Body of pancreas (tissue), 4 donors: ENCODE data around the gene NISCH. TPM values are rescaled to one million over a fixed set of nuclear protein-coding genes. Genes with fewer than 3 reads are reported as not detected.

Experiments used
- ATAC-seq: fragments of 150-250 bp; one replicate; pipeline ENCODE4 v1.9.1; 2016
- DNase-seq, 4 donors: peaks; one replicate each; pipeline ENCODE4 v3.0.0-alpha.2; 2019
- H3K27ac ChIP-seq, 4 donors: fragments of 200-600 bp; sonication (generic); 1 replicate in 3 of 4; 2 replicates in 1 of 4; pipeline versions ENCODE4 v1.5.1 to v1.6.1; 2016 to 2019; ENCODE audit warnings: mild to moderate bottlenecking in 1 of 4, mixed read lengths in 1 of 4, moderate library complexity in 1 of 4
- H3K27me3 ChIP-seq, 2 donors: fragments of 200-600 bp; sonication (generic); one replicate each; pipeline ENCODE4 v1.6.0; 2016; ENCODE audit warnings: mild to moderate bottlenecking in 1 of 2
- H3K36me3 ChIP-seq, 2 donors: fragments of 200-600 bp; sonication (generic); replicated peaks in 1 of 2; 2 replicates each; pipeline ENCODE4 v1.5.1; 2016; ENCODE audit warnings: low read depth in 2 of 2; ENCODE audit not compliant: insufficient read depth in 1 of 2
- H3K4me1 ChIP-seq: fragments of 200-600 bp; sonication (generic); one replicate; pipeline ENCODE4 v1.6.0; 2016
- H3K4me3 ChIP-seq, 2 donors: fragments of 200-600 bp; sonication (generic); 1 replicate in 1 of 2; 2 replicates in 1 of 2; pipeline ENCODE4 v1.5.1; 2016 to 2019
- H3K9me3 ChIP-seq, 3 donors: fragments of 200-600 bp; sonication (generic); 1 replicate in 2 of 3; 2 replicates in 1 of 3; pipeline ENCODE4 v1.5.1; 2016
- CTCF ChIP-seq, 7 experiments: fragments of 450-650 bp in 4 of 7; fragments of 200-600 bp in 3 of 7; sonication (generic) in 3 of 7; IDR thresholded peaks; one replicate each; pipeline ENCODE4 v1.5.1; 2016 to 2019; ENCODE audit warnings: antibody characterized with exemption in 7 of 7
- POLR2A ChIP-seq, 3 donors: fragments of 450-650 bp; IDR thresholded peaks; one replicate each; pipeline ENCODE4 v1.6.1; 2016; ENCODE audit warnings: antibody characterized with exemption in 3 of 3, mild to moderate bottlenecking in 2 of 3
- WGBS, 2 donors: methylation state at CpG; one replicate each; pipeline ENCODE4 v1.1.5; 2017; 5-methylcytosine and 5-hydroxymethylcytosine counted together
- intact Hi-C: fragments of 100-400 bp; cut with DNase I; formaldehyde crosslinking; loops from one replicate; pipeline ENCODE4 v1.15.1; 2023
- total RNA-seq, 2 donors: library from RNA; depleted of rRNA; stranded (reverse); fragments of >200 nt; gene quantifications; one replicate each; pipeline ENCODE4 v1.1.0, GENCODE V29; 2016

NISCH gene
- total RNA-seq, 2 donors from 2014 or later = 58.9 to 115 TPM

GRCh38 chr3:52530918-52531826 is 75.8 kb downstream of the NISCH start:
- Histone ChIP-seq H3K9me3 (no peaks in the 10 kb centered on the region), H3K4me1 (peaks cover 25% of the 10 kb centered on the region), H3K4me3 (no peak overlapping the region), H3K36me3 (no peaks in the 10 kb centered on the region), H3K27ac (no peak overlapping the region), H3K27me3 (no peaks in the 10 kb centered on the region)
- WGBS, 2 donors = 77 to 82% methylated on average over 3 to 10 of the region's 10 CpGs
- intact Hi-C loops = loop anchor here (10.0 kb wide), 1 partner anchor 76 kb away; the partner anchor contains the start of genes NISCH and TNNC1
- DNase-seq = no peak
- TF ChIP-seq CTCF (IDR thresholded peaks at IDR 0.05) = no peak
- ATAC-seq = no peak

GRCh38 chr3:52531860-52532516 is 76.6 kb downstream of the NISCH start:
- H3K9me3 ChIP-seq = no peaks in the 10 kb centered on the region
- intact Hi-C loops = loop anchor here (10.0 kb wide), 1 partner anchor 77 kb away; the partner anchor contains the start of genes NISCH and TNNC1
- no peak overlapping the region for H3K4me3 ChIP-seq
- DNase-seq (no peak), ATAC-seq (no peak)
- no peak overlapping the region for H3K27ac ChIP-seq
- WGBS, 2 donors = 91 to 94% methylated on average over 7 to 14 of the region's 14 CpGs
- no peaks in the 10 kb centered on the region for H3K36me3 ChIP-seq
- H3K4me1 ChIP-seq = peaks cover 23% of the 10 kb centered on the region
- TF ChIP-seq POLR2A (IDR thresholded peaks at IDR 0.05) (no peak), CTCF (IDR thresholded peaks at IDR 0.05) (no peak)
- H3K27me3 ChIP-seq = no peaks in the 10 kb centered on the region

- intact Hi-C loops = loop anchor here (10.0 kb wide), 1 partner anchor 78 kb away; the partner anchor contains the start of genes NISCH and TNNC1
Measured at GRCh38 chr3:52532517-52532837, 77.1 kb downstream of the NISCH start.

GRCh38 chr3:52532838-52533622 is 77.6 kb downstream of the NISCH start:
- Histone ChIP-seq H3K4me3 (peak overlapping the region in 1 of 2 donors; percentile 24), H3K27ac (no peak overlapping the region), H3K36me3 (no peaks in the 10 kb centered on the region), H3K4me1 (peaks cover 32% of the 10 kb centered on the region), H3K9me3 (no peaks in the 10 kb centered on the region), H3K27me3 (no peaks in the 10 kb centered on the region)
- ATAC-seq (no peak), DNase-seq (peak in 1 of 4 donors; percentile 37)
- TF ChIP-seq CTCF (IDR thresholded peaks at IDR 0.05) (no peak), POLR2A (IDR thresholded peaks at IDR 0.05) (no peak)
- WGBS, 2 donors = 15 to 58% methylated on average over 8 to 67 of the region's 78 CpGs
- intact Hi-C loops = loop anchor here (10.0 kb wide), 1 partner anchor 78 kb away; the partner anchor contains the start of genes NISCH and TNNC1

More at GRCh38 chr3:52532517-52532837, 77.1 kb downstream of the NISCH start:
- Histone ChIP-seq H3K27ac (no peak overlapping the region), H3K4me3 (no peak overlapping the region), H3K4me1 (peaks cover 26% of the 10 kb centered on the region), H3K9me3 (no peaks in the 10 kb centered on the region), H3K36me3 (no peaks in the 10 kb centered on the region), H3K27me3 (no peaks in the 10 kb centered on the region)
- 70 to 75% methylated on average over 2 to 5 of the region's 5 CpGs for WGBS, 2 donors
- ATAC-seq = no peak
- peak in 1 of 4 donors; percentile 30 for DNase-seq
- TF ChIP-seq POLR2A (IDR thresholded peaks at IDR 0.05) (no peak), CTCF (IDR thresholded peaks at IDR 0.05) (no peak)
